ENCODE results near the gene TUBA4B. TPM values are rescaled to one million over a fixed set of nuclear protein-coding genes. Genes with fewer than 3 reads are reported as not detected.
"Not testable (repeated sequence)": the region's sequence is repeated elsewhere in the genome, so short reads cannot be mapped to it uniquely, and the experiment has no call there.

TUBA4B gene
- total RNA-seq, 1 experiment from 2014 or later: not detected

DNA sequence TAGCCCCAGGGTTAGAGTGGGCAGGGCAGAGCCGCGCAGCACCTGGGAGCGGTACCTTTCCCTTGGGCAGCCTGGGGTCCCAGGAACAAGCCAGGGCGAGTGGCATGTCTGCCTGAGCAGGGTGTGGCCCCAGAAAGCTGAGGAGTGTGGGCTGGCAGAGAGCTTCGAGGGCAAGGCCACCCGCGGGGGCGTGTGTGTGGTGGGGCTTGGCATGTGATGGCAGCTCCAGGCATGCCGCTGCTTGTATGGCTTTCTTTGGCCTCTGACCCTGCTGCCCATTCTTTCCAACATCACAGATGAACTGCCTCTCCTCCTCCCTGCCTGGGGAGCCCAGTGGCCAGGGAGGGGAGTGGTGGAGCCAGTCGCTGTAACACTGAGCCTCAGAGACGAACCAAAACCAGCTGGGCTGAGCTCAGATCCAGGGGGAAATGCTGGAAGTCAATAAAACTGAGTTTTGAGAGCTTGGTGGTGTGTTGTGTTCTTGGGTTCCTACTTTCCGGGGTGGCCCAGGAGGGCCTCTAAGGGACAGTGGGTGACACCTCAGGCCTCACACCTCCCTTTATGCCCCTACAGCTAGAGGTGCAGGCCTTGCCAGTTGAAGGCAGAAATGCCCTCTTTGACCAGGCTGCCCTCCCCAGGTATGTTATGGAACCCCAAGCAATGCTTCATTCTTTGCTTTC, 33.5 kb downstream of the TUBA4B start:
- WGBS (ENCODE audit: extremely low coverage, insufficient read length, low lambda C conversion rate): no CpG with 5 or more reads among the region's 12 CpGs
- Histone ChIP-seq H4K8ac (replicated peaks; ENCODE audit: insufficient read length, low read depth, low read length) (no peak overlapping the region), H3K4me2 (ENCODE audit: insufficient read depth, insufficient read length, low read length) (no peak overlapping the region), H3K23me2 (ENCODE audit: insufficient read length, low read depth, low read length, poor library complexity, severe bottlenecking) (no peaks in the 10 kb centered on the region), H2BK12ac (ENCODE audit: insufficient read length, low read depth, low read length) (no peak overlapping the region), H3K79me2 (ENCODE audit: insufficient read depth, low read length) (no peaks in the 10 kb centered on the region), H3K9ac (ENCODE audit: extremely low read depth, insufficient read length, low read length) (no peak overlapping the region), H4K20me1 (ENCODE audit: control insufficient read depth, insufficient read depth, insufficient read length) (no peaks in the 10 kb centered on the region), H3K4me1 (ENCODE audit: insufficient read depth, low read length) (no peaks in the 10 kb centered on the region; the same call in 1 of the 2 replicates), H2BK120ac (ENCODE audit: low read depth, low read length, poor library complexity, severe bottlenecking) (no peak overlapping the region), H3K14ac (ENCODE audit: insufficient read depth, low read length) (no peak overlapping the region), H3K9me3 (ENCODE audit: control insufficient read depth, low read depth, low read length) (no peaks in the 10 kb centered on the region), H2BK15ac (ENCODE audit: low read depth, low read length) (no peak overlapping the region), H3K23ac (ENCODE audit: insufficient read length, low read depth, low read length) (no peak overlapping the region), H3K56ac (ENCODE audit: insufficient read length, low read depth, low read length) (no peak overlapping the region), H2BK20ac (ENCODE audit: low read depth, low read length, poor library complexity, severe bottlenecking) (no peak overlapping the region), H3K27ac (ENCODE audit: insufficient read length, low read depth, low read length) (no peak overlapping the region), H4K5ac (ENCODE audit: insufficient read length, low read depth, low read length) (no peak overlapping the region), H2BK5ac (ENCODE audit: insufficient read length, low read length) (no peak overlapping the region), H4K91ac (ENCODE audit: insufficient read length, low read depth, low read length) (no peak overlapping the region), H3K27me3 (ENCODE audit: insufficient read depth, low read length) (no peaks in the 10 kb centered on the region), H3K18ac (ENCODE audit: insufficient read length, low read depth, low read length) (no peak overlapping the region), H3T11ph (ENCODE audit: low read length) (no peak overlapping the region), H2AK5ac (ENCODE audit: insufficient read length, low read length) (no peak overlapping the region), H2AFZ (ENCODE audit: low read length) (no peak overlapping the region), H3K4ac (ENCODE audit: low read depth, low read length) (no peak overlapping the region), H3K79me1 (ENCODE audit: insufficient read depth, low read depth, low read length, poor library complexity, severe bottlenecking) (no peaks in the 10 kb centered on the region)
- Mint-ChIP-seq H3K36me3 (ENCODE audit: insufficient read depth in 1 of 3, low read depth in 3 of 3) (peaks cover 0 to 19% (median 12%) of the 10 kb centered on the region in 3 experiments; a peak in 6 of 7 replicates), H3K4me1 (peaks cover 7 to 12% of the 10 kb centered on the region in 2 experiments), H3K27me3 (ENCODE audit: low read depth) (peaks cover 4% of the 10 kb centered on the region), H3K4me3 (peak overlapping the region in 1 of 2 experiments; percentile 4; a peak in 1 of 5 replicates), H3K9me3 (no peaks in the 10 kb centered on the region), H3K27ac (peak overlapping the region; percentile 14 to 89 (median 46); a peak in 3 of 7 replicates)
- no peak for DNase-seq
- no peak for TF ChIP-seq CTCF (conservative IDR thresholded peaks at IDR 0.05)

DNA sequence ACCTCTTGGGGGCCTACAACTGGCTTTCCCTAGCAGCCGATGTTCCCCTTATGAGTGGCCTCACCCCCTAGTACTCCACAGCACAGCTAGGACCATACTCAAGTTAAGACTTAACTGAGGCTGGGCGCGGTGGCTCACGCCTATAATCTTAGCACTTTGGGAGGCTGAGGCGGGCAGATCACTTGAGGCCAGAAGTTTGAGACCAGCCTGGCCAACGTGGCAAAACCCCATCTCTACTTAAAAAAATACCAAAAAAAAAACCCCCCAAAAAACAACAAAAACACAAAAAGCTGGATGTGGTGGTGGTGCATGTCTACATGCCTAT, 34.0 kb downstream of the TUBA4B start:
- not testable (repeated sequence) for H4K20me1 ChIP-seq (ENCODE audit: control insufficient read depth, insufficient read depth, insufficient read length); H3K27ac ChIP-seq (ENCODE audit: insufficient read length, low read depth, low read length); H3K9ac ChIP-seq (ENCODE audit: extremely low read depth, insufficient read length, low read length); H3K56ac ChIP-seq (ENCODE audit: insufficient read length, low read depth, low read length); H4K91ac ChIP-seq (ENCODE audit: insufficient read length, low read depth, low read length); H4K8ac ChIP-seq (replicated peaks; ENCODE audit: insufficient read length, low read depth, low read length); H3K27me3 ChIP-seq (ENCODE audit: insufficient read depth, low read length); H3K27ac Mint-ChIP-seq; H3T11ph ChIP-seq (ENCODE audit: low read length); H2BK5ac ChIP-seq (ENCODE audit: insufficient read length, low read length); H2BK15ac ChIP-seq (ENCODE audit: low read depth, low read length); H2AK5ac ChIP-seq (ENCODE audit: insufficient read length, low read length); H3K14ac ChIP-seq (ENCODE audit: insufficient read depth, low read length); H2AFZ ChIP-seq (ENCODE audit: low read length); H3K23me2 ChIP-seq (ENCODE audit: insufficient read length, low read depth, low read length, poor library complexity, severe bottlenecking); DNase-seq; H3K4me1 ChIP-seq (ENCODE audit: insufficient read depth, low read length); H3K79me2 ChIP-seq (ENCODE audit: insufficient read depth, low read length); H4K5ac ChIP-seq (ENCODE audit: insufficient read length, low read depth, low read length); H3K9me3 ChIP-seq (ENCODE audit: control insufficient read depth, low read depth, low read length); H2BK20ac ChIP-seq (ENCODE audit: low read depth, low read length, poor library complexity, severe bottlenecking); H2BK12ac ChIP-seq (ENCODE audit: insufficient read length, low read depth, low read length); H3K27me3 Mint-ChIP-seq (ENCODE audit: low read depth); H3K4ac ChIP-seq (ENCODE audit: low read depth, low read length); H3K23ac ChIP-seq (ENCODE audit: insufficient read length, low read depth, low read length); H2BK120ac ChIP-seq (ENCODE audit: low read depth, low read length, poor library complexity, severe bottlenecking); H3K18ac ChIP-seq (ENCODE audit: insufficient read length, low read depth, low read length); H3K4me2 ChIP-seq (ENCODE audit: insufficient read depth, insufficient read length, low read length); H3K9me3 Mint-ChIP-seq; H3K4me3 Mint-ChIP-seq; H3K79me1 ChIP-seq (ENCODE audit: insufficient read depth, low read depth, low read length, poor library complexity, severe bottlenecking)
- no CpG with 5 or more reads among the region's 6 CpGs for WGBS (ENCODE audit: extremely low coverage, insufficient read length, low lambda C conversion rate)
- peaks cover 0 to 19% (median 10%) of the 10 kb centered on the region in 3 experiments; a peak in 6 of 7 replicates for H3K36me3 Mint-ChIP-seq (ENCODE audit: insufficient read depth in 1 of 3, low read depth in 3 of 3)
- peaks cover 7 to 12% of the 10 kb centered on the region in 2 experiments for H3K4me1 Mint-ChIP-seq
